ENCODE data around the gene ESRP2. TPM values are rescaled to one million over a fixed set of nuclear protein-coding genes. Genes with fewer than 3 reads are reported as not detected.

The ESRP2 gene
- total RNA-seq, 4 donors from 2014 or later: 0.17 to 2.1 (median 0.52) TPM

DNA sequence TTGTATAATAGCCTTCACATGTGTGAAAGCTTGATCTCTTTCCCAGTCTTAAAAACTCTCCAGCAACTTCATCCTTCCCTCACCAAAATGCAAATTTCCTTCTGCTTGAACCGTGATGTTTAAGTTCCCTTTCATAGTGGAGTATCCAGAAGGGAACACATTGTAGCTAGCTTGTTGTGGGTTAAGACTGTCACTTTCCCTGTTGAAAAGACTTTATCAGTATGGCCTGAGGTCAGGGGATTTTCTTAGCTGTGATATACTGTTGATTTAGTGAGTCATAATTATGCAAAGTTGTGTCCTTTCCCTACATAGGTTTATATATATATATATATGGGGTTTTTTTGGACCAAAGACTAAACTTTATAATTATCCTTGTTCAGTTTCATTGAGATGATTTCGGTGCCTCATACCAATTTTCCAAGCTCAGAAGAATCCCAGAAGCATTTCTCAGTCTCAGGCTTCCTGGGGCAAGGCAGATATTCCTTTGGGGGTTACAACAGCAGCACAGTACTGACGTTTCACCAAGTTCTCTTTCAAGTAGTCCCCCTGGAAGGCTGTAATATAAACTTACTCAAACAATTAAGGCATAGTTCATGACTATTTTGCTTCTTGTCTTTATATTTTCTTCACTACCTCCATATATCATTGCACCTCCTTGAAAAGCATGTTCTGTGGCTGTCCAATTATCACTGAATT is 35.7 kb downstream of the ESRP2 start:
- no peak overlapping the region for H3K27ac ChIP-seq (replicated peaks in 1 of 4)
- 58% methylated on average over 3 of the region's 3 CpGs for WGBS
- TF ChIP-seq EP300 (IDR thresholded peaks at IDR 0.05) (no peak), POLR2A (IDR thresholded peaks at IDR 0.05; ENCODE audit: low read depth) (no peak), POLR2AphosphoS5 (IDR thresholded peaks at IDR 0.05) (no peak)
- TF ChIP-seq, protein P1, sequence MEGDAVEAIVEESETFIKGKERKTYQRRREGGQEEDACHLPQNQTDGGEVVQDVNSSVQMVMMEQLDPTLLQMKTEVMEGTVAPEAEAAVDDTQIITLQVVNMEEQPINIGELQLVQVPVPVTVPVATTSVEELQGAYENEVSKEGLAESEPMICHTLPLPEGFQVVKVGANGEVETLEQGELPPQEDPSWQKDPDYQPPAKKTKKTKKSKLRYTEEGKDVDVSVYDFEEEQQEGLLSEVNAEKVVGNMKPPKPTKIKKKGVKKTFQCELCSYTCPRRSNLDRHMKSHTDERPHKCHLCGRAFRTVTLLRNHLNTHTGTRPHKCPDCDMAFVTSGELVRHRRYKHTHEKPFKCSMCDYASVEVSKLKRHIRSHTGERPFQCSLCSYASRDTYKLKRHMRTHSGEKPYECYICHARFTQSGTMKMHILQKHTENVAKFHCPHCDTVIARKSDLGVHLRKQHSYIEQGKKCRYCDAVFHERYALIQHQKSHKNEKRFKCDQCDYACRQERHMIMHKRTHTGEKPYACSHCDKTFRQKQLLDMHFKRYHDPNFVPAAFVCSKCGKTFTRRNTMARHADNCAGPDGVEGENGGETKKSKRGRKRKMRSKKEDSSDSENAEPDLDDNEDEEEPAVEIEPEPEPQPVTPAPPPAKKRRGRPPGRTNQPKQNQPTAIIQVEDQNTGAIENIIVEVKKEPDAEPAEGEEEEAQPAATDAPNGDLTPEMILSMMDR (IDR thresholded peaks at IDR 0.05): no peak
- peaks cover 0 to 14% (median 3%) of the 10 kb centered on the region in 4 donors for H3K4me1 ChIP-seq
- H3K36me3 ChIP-seq: peaks cover 0 to 3% (median 1%) of the 10 kb centered on the region in 4 donors
- no peak for DNase-seq (ENCODE audit: extremely low spot score)
- H3K9me3 ChIP-seq: no peaks in the 10 kb centered on the region
- intact Hi-C loops (cut with DNase I): no loop called here
- H3K27me3 ChIP-seq: no peaks in the 10 kb centered on the region
- no peak overlapping the region for H3K4me3 ChIP-seq

DNA sequence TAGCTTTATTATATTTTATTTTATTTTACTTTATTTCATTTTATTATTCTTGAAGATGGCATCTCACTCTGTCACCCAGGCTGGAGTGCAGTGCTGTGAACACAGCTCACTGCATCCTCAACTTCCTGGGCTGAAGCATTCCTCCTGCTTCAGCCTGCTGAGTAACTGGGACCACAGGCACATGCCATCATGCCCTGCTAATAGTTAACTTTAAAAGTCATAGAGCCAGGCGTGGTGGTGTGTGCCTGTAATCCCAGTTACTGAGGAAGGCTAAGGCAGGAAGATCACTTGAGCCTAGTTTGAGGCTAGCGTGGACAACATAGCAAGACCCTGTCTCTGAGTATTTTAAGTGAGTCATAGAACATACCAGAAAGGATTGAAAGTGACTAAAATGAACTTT is 38.7 kb downstream of the ESRP2 start:
- 96% methylated on average over 2 of the region's 2 CpGs for WGBS
- no peaks in the 10 kb centered on the region for H3K27me3 ChIP-seq
- intact Hi-C loops (cut with DNase I): no loop called here
- H3K4me1 ChIP-seq: peaks cover 0 to 14% (median 3%) of the 10 kb centered on the region in 4 donors
- TF ChIP-seq POLR2A (IDR thresholded peaks at IDR 0.05; ENCODE audit: low read depth) (no peak), POLR2AphosphoS5 (IDR thresholded peaks at IDR 0.05) (no peak), EP300 (IDR thresholded peaks at IDR 0.05) (no peak)
- TF ChIP-seq, protein P1 (IDR thresholded peaks at IDR 0.05): no peak
- DNase-seq (ENCODE audit: extremely low spot score): no peak
- no peak overlapping the region for H3K27ac ChIP-seq (replicated peaks in 1 of 4)
- no peak overlapping the region for H3K4me3 ChIP-seq
- H3K36me3 ChIP-seq: peaks cover 0 to 19% (median 11%) of the 10 kb centered on the region in 4 donors
- no peaks in the 10 kb centered on the region for H3K9me3 ChIP-seq

DNA sequence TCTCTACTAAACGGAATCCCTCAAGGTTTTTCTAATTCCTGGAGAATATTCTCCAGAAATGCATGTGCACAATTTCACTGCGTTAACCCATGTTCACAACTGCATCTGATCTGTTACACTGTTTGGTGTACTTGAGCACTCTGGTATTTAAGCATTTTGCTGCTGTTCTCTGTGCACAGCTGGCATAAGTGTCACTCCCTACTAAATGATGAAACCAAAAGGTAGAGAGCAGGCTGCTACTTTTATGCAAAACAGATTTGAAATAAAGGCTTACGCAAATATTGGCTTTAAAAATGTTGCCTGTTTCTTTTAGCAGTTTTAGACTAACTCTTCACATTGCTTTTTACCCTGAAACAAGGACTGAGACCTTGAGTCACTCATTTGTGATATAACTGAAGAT is 41.7 kb downstream of the ESRP2 start:
- H3K27ac ChIP-seq (replicated peaks in 1 of 4): no peak overlapping the region
- WGBS: 97% methylated on average over 3 of the region's 3 CpGs
- peaks cover 14 to 39% (median 24%) of the 10 kb centered on the region in 4 donors for H3K36me3 ChIP-seq

DNA sequence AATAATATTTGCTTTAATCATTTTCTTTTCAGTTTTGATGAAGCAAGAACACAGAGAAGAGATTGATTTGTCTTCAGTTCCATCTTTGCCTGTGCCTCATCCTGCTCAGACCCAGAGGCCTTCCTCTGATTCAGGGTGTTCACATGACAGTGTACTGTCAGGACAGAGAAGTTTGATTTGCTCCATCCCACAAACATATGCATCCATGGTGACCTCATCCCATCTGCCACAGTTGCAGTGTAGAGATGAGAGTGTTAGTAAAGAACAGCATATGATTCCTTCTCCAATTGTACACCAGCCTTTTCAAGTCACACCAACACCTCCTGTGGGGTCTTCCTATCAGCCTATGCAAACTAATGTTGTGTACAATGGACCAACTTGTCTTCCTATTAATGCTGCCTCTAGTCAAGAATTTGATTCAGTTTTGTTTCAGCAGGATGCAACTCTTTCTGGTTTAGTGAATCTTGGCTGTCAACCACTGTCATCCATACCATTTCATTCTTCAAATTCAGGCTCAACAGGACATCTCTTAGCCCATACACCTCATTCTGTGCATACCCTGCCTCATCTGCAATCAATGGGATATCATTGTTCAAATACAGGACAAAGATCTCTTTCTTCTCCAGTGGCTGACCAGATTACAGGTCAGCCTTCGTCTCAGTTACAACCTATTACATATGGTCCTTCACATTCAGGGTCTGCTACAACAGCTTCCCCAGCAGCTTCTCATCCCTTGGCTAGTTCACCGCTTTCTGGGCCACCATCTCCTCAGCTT is 45.0 kb downstream of the ESRP2 start:
- intact Hi-C loops (cut with DNase I): no loop called here
- H3K36me3 ChIP-seq: peaks cover 22 to 70% (median 42%) of the 10 kb centered on the region in 4 donors
- H3K4me3 ChIP-seq: no peak overlapping the region
- no peak for DNase-seq (ENCODE audit: extremely low spot score)
- no peaks in the 10 kb centered on the region for H3K4me1 ChIP-seq
- H3K27me3 ChIP-seq: no peaks in the 10 kb centered on the region
- no peak overlapping the region for H3K27ac ChIP-seq (replicated peaks in 1 of 4)
- H3K9me3 ChIP-seq: no peaks in the 10 kb centered on the region
- WGBS: 92% methylated on average over 2 of the region's 2 CpGs
- no peak for TF ChIP-seq POLR2A (IDR thresholded peaks at IDR 0.05; ENCODE audit: low read depth)
- TF ChIP-seq EP300 (IDR thresholded peaks at IDR 0.05): no peak
- TF ChIP-seq POLR2AphosphoS5 (IDR thresholded peaks at IDR 0.05): no peak
- TF ChIP-seq, protein P1 (IDR thresholded peaks at IDR 0.05): no peak

More for the DNA sequence above, 41.7 kb downstream of the ESRP2 start:
- no peaks in the 10 kb centered on the region for H3K9me3 ChIP-seq
- TF ChIP-seq EP300 (IDR thresholded peaks at IDR 0.05): no peak
- no peak for TF ChIP-seq POLR2A (IDR thresholded peaks at IDR 0.05; ENCODE audit: low read depth)
- no peak for TF ChIP-seq POLR2AphosphoS5 (IDR thresholded peaks at IDR 0.05)
- TF ChIP-seq, protein P1 (IDR thresholded peaks at IDR 0.05): no peak
- no peak for DNase-seq (ENCODE audit: extremely low spot score)
- no peaks in the 10 kb centered on the region for H3K27me3 ChIP-seq
- intact Hi-C loops (cut with DNase I): no loop called here
- H3K4me1 ChIP-seq: no peaks in the 10 kb centered on the region
- no peak overlapping the region for H3K4me3 ChIP-seq
